ENCODE results near the gene TTYH2.
A peak's percentile ranks its signal among the peaks of the same experiment; 100 is the strongest.

Gene TTYH2

DNA sequence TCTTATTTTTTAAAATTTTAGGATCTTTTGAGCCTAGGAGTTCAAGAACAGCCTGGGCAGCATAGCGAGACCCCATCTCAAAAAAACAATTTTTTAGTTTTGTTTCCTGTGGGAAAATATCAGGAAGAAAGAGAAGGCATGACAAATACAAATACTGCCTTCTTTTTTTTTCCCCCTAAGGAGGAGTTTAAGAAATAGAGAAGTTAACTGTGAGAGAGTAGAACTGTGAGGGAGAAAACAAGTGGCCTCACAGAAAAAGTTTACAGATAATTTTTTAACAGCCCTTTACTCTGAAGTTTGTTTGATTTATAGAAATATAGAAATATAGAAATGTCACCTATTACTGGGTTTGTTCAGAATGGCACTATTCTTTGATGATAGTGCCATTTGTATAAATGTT lies 21.1 kb downstream of the TTYH2 start:
- DNase-seq = no peak

DNA sequence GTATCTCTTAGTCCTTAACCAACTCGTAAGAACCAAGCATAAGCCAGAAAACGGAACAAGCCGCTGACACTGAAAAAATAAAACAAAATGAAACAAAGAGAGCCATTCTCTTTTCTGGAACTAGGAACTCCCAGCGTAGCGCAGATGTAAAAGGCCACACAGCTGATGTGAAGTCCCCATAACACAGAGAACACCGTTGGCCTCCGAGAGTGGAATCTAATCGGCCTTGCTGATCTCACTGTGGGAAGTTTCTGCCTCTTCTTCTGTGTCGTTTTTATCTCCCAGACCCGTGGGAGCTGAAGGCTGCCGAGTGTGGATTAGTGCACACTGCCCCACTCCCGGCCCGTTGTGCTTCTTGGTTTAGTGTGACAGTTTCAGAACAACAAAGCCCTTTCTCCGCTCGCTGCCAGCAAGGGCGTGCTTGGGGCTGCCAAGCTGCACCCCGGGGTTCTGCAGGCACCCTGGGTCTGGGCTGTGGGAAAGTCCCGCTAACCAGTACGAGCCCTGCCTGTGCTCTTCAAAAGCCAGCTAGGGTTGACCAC lies 21.7 kb downstream of the TTYH2 start:
- DNase-seq = peak in 36 of 51 donors; percentile 20 to 86 (median 56)

DNA sequence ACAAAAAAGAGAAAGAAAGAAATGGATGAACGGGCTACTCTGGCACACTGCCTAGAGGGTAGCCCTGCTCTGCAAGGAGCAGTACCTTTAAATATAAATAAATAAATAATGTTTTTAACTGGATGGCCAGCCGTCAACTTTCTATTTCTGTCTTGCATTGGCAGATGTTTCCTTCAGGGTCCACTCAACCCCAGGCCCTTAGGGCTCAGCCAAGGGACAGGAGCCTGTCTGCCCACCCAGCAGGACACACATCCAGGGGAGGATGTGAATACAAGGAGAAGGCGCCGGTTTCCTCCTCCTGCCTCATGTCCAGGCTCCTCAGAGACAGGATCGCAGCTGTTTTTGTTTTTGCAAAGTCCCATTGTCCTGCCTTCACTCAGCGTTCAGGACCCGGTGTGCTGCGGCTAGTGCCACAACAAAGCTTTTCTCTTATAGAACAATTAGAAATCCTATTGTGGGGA lies 22.6 kb downstream of the TTYH2 start:
- DNase-seq = peak in 7 of 51 donors; percentile 16 to 45 (median 30)

DNA sequence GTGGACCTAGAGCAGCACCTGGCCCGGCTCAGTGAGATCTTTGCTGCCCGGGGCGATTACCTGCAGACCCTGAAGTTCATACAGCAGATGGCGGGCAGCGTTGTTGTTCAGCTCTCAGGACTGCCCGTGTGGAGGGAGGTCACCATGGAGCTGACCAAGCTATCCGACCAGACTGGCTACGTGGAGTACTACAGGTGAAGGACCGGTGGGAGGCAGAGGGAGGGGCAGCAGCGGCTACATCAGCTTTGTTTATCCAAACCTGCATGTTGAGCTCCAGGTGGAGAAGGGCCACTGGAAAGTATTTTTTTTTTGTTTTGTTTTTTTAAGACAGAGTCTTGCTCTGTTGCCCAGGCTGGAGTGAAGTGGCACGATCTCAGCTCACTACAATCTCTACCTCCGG lies 23.9 kb downstream of the TTYH2 start:
- no peak for DNase-seq

DNA sequence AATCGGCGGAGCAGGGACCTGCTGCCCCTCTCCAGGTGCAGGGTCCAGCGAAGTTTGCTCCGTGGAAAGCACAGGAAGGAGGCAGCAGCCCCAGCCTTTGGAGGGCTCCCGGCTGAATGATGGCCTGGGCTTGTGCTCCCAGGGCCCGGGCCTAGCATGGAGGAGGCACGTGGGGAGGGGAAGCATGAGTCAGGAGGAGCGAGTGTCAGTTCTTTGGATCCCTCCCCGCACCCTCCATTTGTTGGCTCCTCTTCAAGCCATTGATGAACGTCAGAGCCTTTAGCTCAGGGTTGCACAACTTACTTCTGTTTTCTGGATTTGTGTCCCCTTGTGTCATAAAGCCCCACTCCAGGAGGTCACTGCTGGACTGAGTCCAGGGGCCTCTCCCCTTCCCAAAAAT lies 25.8 kb downstream of the TTYH2 start:
- DNase-seq = peak in 6 of 51 donors; percentile 13 to 65 (median 24)

DNA sequence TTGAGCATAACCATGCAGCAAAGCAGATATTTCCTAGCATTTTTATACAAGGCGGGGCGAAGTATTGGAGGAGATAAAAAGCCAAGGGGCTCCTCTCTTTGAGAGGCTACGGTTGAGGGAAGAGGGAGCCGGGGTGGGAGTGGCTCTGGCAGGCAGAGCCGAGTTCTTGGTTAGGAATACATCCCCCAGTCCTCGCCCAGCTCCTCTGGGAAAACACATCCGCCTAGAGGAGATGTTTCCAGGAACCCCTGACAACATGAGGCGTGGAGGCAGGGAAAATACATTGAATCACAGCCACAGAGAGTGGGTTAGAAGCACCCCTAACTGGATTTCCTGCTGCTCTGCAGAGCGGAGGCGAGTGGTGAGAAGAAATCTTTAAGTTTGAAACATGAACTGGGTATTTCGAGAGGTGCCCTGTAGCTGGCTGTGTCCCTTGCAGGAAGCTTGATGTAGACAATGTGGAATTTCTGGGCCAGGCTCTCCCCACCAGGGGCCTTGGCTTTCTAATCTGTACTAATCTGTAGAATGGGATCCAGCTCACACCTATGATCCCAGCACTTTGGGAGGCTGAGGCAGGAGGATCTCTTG lies 27.3 kb downstream of the TTYH2 start:
- DNase-seq = peak in 7 of 51 donors; percentile 13 to 55 (median 24)

DNA sequence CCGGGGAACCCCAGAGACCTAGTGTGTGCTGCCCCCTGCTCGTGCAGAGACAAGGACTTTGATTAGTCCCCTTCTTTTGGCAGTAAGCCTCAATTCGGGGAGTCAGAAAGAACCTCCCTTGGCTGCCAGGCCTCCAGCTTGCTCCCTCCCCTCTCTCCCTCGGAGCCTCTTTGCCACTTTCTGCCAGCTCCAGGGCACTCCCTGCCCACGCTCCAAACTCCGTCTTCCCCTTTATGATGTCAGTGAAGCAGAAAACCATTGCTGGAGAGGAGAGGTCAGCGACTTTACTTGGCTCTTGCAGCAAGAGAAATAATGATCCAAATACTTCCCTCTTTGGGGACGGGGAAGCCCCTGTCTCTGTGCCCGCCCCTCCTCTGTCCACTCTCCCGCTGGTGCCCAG lies 28.1 kb downstream of the TTYH2 start:
- peak in 31 of 51 donors; percentile 3 to 71 (median 43) for DNase-seq

DNA sequence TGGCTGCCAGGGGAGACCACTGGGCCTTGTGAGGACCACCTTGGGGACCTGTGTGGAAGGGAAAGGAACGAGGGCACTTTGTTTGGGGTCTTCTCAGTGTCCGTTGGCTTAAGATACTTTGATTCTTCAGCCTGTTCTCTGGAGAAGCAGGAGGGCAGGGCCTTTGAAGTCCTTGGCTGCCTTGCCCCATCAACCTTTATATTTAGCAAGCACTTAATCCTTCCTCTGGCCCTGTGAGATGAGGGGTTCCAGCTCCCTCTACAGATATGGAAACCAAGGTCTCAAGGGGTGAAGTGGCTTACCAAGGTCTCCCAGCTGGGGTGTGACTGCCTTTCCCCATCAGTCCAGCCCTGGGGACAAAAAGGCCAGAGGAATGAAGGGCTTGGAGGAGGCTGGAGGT lies 28.5 kb downstream of the TTYH2 start:
- DNase-seq = no peak

DNA sequence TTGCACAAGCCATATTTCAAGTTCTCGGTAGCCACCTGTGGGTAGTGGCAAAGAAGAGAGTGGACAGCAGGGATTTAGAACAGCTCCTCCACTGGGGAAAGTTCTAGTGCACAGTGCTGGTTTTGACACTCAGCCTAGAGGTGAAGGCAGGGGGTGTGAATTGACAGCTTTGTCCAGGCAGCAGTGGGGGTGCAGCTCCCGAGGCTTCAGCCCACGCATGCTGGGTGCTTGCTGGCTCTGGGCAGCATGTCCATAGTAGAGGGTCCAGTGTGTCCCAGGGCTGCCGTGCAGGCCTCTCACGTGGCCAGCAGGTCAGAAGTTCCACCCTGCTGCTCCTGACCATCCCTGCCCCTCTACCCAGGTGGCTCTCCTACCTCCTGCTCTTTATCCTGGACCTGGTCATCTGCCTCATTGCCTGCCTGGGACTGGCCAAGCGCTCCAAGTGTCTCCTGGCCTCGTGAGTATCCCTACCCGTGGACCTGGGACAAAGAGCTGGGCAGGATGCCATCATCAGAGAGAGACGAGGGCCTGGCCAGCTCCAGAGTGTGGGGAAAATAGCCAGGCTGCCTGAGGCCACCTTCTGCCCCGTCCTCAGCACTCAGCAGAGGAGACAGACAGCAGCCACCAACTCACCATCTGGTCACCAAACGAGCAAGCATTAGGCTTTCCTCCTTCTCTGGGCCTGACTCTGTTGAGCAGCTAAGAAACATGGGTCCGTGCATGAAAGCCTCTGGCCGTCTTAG lies 29.8 kb downstream of the TTYH2 start:
- DNase-seq = peak in 37 of 51 donors; percentile 8 to 76 (median 40)

DNA sequence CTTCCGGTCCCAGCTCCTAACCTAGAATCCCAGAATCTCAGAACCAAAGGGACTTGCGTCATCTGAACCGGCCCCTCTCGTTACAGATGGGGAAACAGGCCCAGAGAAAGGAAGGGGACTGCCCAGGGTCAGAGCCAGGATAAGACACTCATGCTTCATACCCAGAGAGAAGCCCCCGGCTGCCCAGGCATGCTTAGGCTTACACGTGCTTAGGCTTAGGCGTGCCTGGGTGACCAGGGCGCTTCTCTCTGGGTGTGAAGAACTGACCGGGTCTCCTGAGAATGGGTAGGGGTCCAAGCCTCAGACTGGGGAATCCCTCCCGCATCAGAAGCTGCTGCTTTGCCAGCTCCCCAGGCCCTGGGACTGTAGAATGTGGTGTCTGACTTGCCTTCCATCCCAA lies 30.8 kb downstream of the TTYH2 start:
- no peak for DNase-seq

DNA sequence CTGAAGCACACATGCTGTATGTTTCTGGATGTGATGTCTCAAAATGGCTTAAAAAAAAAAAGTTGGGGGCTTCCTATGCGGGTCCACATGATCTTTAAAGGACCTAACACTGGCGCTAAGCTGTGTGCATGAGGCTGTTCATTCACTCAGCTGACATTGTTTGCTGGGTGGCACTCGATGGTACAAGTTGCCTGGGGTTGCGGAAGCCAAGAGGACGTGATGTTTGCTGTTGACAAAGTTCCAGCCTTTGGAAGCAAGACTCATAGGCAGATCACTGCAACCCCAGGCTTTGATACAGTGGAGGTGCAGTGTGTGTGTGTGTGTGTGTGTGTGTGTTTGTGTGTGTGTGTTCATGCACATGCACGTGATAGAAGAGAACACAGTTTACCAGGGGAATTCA lies 31.2 kb downstream of the TTYH2 start:
- peak in 35 of 51 donors; percentile 15 to 83 (median 60) for DNase-seq

DNA sequence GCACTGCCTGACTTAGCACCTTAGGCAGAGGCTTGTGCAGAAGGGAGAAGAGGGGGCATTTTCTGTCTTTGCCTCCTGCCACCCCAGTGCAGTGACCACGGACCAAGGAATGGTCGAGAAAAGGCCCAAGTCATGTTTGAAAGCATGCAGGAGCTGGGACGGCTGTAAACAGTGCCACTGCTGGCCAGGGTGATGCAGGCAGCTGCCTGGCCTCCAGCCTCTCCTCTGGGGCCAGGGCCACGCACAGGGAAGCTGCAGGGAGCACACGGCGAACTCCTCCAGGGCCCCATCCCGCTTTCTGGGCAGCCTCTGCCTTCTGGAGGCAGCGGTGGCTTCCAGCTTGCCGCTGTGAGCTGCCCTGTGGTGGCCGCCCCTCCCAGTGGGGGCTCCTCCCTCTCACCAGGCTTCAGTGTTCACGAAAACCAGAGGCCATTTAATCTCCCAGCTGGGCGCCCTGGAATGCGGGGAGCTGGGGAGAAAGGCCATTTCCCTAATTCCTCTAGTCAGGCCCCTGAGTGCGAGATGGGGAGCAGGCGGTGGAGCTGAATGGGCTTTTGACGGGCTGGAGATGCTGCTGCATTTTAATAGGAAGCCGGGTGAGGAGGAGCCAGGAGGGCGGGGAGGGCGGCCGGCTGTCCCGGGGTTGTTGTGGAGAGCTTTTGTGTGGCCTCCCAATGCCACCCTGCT lies 31.9 kb downstream of the TTYH2 start:
- DNase-seq = peak in 50 of 51 donors; percentile 37 to 97 (median 83)

DNA sequence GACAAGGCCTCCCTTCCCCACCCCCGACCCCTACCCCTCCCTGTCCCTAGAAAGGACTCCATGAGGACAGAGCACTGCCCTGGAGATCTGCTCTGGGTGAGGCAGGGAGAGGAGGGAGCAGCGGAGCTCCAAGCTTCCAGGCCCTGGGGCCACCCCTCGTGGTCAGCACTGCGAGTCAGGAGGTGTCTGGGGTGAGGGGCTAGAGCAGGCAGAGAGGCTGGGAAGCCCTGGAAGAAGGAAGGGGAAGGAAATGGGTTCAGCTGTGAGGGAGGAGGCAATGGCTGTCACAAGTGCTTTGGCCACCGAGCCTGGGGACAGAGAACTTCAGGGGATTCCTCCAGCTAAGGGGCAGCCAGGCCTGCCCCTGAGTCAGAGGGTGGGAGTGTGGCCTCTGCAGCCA lies 32.5 kb downstream of the TTYH2 start:
- peak in 4 of 51 donors; percentile 62 to 79 (median 74) for DNase-seq

DNA sequence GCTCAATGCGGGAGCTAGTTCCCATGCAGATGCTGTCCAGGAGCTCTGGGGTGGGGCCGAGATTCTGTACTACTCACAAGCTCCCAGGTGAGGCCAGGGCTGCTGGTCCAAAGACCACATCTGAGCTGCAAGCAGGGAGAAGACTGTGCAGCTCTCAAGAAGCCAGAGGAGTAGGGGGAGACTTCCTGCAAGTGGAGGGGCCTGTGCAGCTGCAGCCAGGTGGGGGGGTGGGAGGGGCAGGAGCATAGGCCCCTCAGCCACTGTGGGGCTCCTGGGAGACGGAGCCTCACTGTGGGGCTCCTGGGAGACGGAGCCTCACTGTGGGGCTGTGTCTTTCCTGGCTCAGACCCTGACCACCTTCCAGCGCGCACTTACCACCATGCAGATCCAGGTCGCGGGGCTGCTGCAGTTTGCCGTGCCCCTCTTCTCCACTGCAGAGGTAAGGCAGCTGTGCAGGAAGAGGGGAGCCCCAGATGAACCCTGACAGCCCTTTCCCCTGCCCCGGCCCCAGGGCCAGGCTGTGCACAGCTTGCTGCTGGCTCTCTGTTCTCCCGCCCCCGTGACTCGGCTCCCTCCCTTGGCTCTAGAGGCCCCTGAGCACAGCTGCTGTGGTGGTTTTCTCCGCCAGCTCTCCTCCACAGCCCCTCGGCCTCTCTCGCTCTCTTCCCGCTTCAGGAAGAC lies 36.4 kb downstream of the TTYH2 start:
- DNase-seq = peak in 15 of 51 donors; percentile 12 to 51 (median 31)

DNA sequence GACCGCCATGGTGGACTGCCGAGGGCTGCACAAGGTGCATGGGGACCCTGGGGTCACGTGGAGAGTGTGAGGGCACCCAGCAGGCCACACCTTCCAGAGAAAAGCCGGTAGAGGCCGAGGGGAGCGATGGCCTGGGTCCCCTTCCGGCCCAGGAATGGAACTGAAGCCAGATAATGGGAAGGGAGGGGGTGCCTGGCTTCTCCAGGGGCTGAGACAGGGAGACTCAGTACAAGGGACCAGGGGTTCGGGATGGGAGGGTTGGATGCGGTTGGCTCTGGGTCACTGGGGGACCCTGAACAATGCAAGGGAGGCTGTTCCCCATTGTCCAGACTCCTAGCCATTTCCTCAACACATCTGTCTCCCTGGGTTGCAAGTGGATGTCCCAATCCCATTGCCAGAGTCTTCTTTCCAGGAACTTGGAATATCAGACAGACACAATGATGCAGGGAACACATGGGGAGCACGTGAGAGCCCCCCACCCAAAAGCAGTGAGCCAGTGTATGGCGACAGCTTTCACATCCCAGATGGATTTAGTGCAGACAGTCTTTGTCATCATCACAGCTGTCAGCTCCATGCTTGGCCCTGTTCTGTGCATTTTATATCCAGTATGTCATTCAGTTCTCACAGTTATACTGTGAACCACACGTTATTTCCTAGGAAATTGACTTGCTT lies 37.1 kb downstream of the TTYH2 start:
- DNase-seq = peak in 1 of 51 donors; percentile 28

DNA sequence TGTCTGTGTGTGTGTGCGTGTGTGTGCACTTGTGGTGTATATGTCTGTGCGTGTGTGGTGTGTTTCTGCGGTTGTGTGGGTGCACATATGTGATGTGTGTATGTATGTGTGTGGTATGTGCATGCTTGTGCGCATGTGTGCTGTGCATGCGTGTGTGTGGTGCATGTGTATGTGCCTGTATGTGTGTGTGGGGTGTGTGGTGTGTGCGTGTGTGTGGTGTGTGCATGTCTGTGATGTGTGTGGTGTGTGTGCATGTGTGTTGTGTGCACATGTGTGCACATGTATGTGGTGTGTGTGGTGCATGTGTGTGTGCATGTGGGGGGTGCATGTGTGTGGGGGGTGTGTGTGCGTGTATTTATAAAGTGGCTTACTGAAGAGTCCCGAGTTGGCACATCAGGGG lies 37.7 kb downstream of the TTYH2 start:
- DNase-seq = no peak

DNA sequence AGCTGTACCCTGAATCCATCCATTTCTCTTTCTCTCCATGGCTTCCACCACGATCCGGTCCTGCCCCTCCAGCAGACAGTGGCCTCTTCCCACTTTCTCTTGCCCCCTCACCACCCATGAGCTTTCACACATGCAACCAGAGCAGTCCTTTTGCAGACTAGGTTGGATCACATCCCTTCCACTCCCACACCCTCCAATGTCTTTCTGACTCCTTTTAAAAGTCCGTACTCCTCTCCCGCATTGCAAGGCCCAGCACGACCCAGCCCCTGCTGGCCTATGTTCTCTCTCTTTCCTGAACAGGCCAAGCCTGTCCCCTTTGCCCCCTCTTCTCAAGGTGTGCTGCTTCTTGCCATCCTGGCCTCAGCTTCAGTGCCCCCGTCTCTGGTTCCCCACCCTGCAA lies 38.2 kb downstream of the TTYH2 start:
- DNase-seq = no peak

DNA sequence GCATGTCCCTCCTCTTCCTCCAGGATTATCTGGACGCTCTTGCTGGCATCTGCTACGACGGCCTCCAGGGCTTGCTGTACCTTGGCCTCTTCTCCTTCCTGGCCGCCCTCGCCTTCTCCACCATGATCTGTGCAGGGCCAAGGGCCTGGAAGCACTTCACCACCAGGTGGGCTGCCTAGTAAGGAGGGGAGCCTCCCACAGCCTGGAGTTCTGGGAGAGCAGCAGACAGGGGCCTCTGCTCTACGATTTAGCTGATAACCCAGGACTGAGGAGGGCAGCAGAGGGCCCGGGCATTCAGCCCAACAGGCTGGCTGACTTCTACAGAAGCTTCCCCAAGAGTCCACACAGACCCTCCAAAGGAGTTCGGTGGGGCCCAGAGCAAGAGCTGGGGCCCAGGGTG lies 38.8 kb downstream of the TTYH2 start:
- peak in 1 of 51 donors; percentile 6 for DNase-seq

DNA sequence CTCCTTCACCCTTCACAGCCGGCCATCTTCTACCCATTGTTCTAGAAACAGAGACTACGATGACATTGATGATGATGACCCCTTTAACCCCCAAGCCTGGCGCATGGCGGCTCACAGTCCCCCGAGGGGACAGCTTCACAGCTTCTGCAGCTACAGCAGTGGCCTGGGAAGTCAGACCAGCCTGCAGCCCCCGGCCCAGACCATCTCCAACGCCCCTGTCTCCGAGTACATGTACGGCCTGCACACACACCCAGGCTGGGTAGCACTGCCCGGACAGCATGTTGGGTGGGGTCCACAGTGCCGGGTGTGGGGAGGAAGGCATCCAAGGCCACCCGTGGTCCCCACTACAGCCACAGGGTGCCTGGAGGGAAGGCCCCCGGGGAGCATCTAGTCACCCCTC lies 39.7 kb downstream of the TTYH2 start:
- DNase-seq = no peak

DNA sequence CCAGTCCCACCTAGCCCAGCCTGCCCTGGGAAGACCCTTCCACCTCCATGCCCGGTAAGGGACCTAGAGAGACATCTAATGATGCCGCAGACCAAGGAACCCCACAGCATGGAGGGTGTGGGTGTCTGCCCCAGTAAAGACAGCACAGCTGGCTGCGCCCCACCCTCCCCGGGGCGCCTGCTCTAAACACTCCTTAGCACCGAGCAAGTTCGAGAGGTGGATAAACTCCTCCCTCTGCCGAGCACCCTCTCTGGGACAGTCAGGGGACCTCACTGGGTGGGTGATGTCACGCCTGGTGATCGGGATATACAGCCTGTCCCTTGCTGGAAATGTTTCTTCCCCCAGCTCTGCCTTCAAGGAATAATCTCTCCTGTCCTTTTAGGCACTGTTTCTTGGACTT lies 43.9 kb downstream of the TTYH2 start:
- no peak for DNase-seq

Measured in hypothalamus (tissue), 51 donors.